Measurements from ENCODE around the gene PDLIM7.

- no peak for TF ChIP-seq CTCF (IDR thresholded peaks at IDR 0.05; ENCODE audit: control extremely low read depth in 1 of 3, insufficient read depth in 1 of 3, low read depth in 1 of 3, low read length in 3 of 3)
- TF ChIP-seq EZH2 (IDR thresholded peaks at IDR 0.05; ENCODE audit: low read depth, low read length, severe bottlenecking): no peak
- TF ChIP-seq JUND (IDR thresholded peaks at IDR 0.05; ENCODE audit: low read length): no peak
- TF ChIP-seq POLR2AphosphoS5 (IDR thresholded peaks at IDR 0.05; ENCODE audit: low read depth, low read length): peak; percentile 34; the same call in 1 of the 2 replicates
- no peak for TF ChIP-seq E2F6 (IDR thresholded peaks at IDR 0.05)
- TF ChIP-seq MAX (IDR thresholded peaks at IDR 0.05): no peak
- TF ChIP-seq POLR2A (IDR thresholded peaks at IDR 0.05; ENCODE audit: control extremely low read depth in 1 of 2, low read depth in 2 of 2, low read length in 2 of 2): peak in 1 of 2 experiments; percentile 36; a peak in 1 of 3 replicates
- TF ChIP-seq KDM1A (IDR thresholded peaks at IDR 0.05; ENCODE audit: borderline replicate concordance, low read length): no peak
- no peak for TF ChIP-seq EP300 (IDR thresholded peaks at IDR 0.05; ENCODE audit: borderline replicate concordance in 1 of 2, low read depth in 2 of 2, low read length in 2 of 2)
- TF ChIP-seq CBX5 (IDR thresholded peaks at IDR 0.05; ENCODE audit: low read depth, low read length): no peak
- no peak for TF ChIP-seq CHD7 (IDR thresholded peaks at IDR 0.05; ENCODE audit: insufficient replicate concordance, low read length)
- no peak; the same call in 1 of the 2 replicates for TF ChIP-seq SUZ12 (IDR thresholded peaks at IDR 0.05; ENCODE audit: low read length)
These were observed 52.1 kb downstream of the PDLIM7 start for GRCh38 chr5:177445052-177445916.

All from H1 (cell line).